KOPT-K1 (cell line): Measurements from ENCODE around the gene RPS6KB2.
"Not testable (repeated sequence)": the region's sequence is repeated elsewhere in the genome, so short reads cannot be mapped to it uniquely, and the experiment has no call there.

Experiments used
- H3K27ac ChIP-seq: fragments of 200-600 bp; sonication (generic); 2 replicates; pipeline ENCODE4 v1.5.1; 2016; ENCODE audit warnings: antibody characterized with exemption, mild to moderate bottlenecking, low read depth, low read length; ENCODE audit not compliant: poor library complexity, severe bottlenecking
- H3K36me3 ChIP-seq: fragments of 200-600 bp; sonication (generic); 2 replicates; pipeline ENCODE4 v1.5.1; 2017; ENCODE audit warnings: antibody characterized with exemption, mild to moderate bottlenecking, low read length, moderate library complexity; ENCODE audit not compliant: insufficient read depth
- H3K9me3 ChIP-seq: fragments of 200-600 bp; sonication (generic); 2 replicates; pipeline ENCODE4 v1.5.1; 2017; ENCODE audit warnings: antibody characterized with exemption, low read length, mild to moderate bottlenecking; ENCODE audit not compliant: insufficient read depth, poor library complexity, severe bottlenecking

RPS6KB2 gene

DNA sequence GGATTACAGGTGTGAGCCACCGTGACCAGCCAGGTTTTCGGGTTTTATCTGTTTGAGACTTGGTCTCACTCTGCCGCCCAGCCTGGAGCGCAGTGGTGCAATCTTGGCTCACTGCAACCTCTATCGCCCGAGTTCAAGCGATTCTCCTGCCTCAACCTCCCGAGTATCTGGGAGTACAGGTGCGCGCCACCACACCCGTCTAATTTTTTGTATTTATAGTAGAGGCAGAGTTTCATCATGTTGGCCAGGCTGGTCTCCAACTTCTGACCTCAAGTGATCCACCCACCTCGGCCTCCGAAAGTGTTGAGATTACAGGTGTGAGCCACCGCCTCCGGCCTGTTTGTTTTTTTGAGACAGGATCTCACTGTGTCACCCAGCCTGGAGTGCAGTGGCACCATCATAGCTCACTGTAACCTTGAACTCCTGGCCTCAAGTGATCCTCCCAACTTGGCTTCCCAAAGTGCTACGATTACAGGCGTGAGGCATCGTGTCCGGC lies 882 bp upstream of the RPS6KB2 start:
- Histone ChIP-seq H3K27ac (peak overlapping the region; percentile 83), H3K36me3 (peaks cover 29% of the 10 kb centered on the region)
- not testable (repeated sequence) for H3K9me3 ChIP-seq

DNA sequence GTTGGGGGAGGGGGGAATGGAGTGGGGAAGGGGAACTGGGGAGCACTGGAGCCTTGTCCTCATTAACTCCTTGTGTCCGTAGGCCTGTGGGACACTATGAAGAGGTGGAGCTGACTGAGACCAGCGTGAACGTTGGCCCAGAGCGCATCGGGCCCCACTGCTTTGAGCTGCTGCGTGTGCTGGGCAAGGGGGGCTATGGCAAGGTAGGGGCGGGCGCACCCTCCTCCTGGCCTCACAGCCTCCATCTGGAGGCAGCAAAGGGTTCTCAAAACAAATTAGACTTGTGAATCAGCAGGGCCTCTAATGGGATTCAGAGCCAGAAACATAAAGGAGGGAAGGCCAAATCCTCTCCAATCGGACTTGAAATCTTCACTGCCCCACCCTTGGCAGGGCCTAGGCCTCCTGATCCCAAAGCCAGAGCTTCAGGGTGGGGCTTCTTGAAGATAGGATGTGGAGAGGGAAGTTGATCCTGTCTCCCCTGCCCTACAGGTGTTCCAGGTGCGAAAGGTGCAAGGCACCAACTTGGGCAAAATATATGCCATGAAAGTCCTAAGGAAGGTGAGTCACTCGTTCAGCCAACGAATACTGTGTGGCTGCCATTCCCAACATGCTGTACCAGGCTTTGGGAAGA lies 859 bp downstream of the RPS6KB2 start:
- Histone ChIP-seq H3K9me3 (no peaks in the 10 kb centered on the region), H3K36me3 (peaks cover 46% of the 10 kb centered on the region), H3K27ac (peak overlapping the region; percentile 83)

DNA sequence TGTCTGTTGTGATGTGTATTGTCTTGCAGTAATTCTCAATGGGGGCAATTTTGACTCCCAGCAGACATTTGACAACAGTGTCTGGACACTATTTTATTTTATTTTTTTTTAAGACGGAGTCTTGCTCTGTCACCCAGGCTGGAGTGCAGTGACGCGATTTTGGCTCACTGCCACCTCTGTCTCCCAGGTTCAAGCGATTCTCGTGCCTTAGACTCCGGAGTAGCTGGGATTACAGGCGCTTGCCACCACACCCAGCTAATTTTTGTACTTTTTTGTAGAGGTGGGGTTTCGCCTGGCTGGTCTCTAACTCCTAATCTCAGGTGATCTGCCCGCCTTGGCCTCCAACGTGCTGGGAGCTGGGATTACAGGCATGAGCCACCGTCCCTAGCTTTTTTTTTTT lies 1.4 kb downstream of the RPS6KB2 start:
- Histone ChIP-seq H3K9me3 (no peaks in the 10 kb centered on the region), H3K27ac (no peak overlapping the region), H3K36me3 (peaks cover 52% of the 10 kb centered on the region)

DNA sequence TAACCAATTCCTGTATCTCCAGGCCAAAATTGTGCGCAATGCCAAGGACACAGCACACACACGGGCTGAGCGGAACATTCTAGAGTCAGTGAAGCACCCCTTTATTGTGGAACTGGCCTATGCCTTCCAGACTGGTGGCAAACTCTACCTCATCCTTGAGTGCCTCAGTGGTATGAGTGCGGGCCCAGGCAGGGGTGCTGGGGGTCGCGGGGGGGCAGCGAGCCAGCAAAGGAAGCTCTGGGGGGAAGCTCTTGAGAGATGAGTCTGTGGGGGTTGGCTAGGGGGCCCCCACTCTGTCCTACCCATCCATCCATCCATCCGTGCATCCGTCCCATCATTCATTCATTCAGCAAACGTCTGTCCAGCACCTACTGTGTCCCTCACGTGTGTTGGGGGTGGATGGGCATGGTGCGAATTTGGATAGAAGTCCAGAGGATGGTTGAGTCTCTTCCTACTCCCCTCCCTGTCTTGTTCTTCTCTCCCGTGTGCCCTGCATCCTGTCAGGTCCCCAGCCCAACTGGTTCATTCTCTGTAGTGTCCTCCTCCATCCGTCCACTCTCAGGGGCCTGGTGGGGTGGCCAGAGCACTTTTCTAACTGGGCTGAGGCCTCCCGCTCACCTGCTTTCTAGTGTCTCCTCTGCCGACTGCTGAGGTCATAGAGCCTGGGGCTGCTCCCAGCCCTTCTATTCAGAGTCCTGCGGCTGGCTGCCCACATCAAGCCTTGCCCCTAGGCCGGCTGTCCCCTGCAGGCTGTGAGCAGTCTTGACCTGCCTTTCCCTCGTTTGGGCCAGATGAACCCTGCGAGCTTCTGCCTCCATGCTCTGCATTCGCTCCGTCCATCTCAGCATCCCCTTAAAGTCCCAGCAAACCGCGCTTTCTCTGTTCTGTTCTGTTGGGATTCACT lies 3.3 kb downstream of the RPS6KB2 start:
- peaks cover 69% of the 10 kb centered on the region for H3K36me3 ChIP-seq
- no peak overlapping the region for H3K27ac ChIP-seq
- no peaks in the 10 kb centered on the region for H3K9me3 ChIP-seq

DNA sequence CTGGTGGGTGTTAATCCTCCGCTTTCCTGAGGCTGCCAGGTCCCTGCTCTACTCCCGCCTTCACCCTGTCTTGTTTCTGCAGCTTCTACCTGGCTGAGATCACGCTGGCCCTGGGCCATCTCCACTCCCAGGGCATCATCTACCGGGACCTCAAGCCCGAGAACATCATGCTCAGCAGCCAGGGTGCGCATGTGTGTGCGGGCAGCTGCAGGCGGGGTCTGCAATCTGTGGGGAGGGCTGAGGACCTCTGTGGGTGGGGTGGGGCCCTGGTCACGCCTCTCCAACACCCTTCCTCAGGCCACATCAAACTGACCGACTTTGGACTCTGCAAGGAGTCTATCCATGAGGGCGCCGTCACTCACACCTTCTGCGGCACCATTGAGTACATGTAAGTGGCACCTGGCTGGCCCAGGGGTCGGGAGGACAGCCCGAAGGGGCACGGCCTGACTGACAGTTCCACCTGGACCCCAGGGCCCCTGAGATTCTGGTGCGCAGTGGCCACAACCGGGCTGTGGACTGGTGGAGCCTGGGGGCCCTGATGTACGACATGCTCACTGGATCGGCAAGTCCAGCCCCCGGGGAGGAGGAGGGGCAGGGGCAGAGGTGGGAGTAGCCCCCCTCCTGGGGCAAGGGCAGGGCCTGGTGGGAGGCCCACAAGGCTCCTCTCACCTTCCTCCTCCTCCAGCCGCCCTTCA lies 4.5 kb downstream of the RPS6KB2 start:
- Histone ChIP-seq H3K9me3 (no peaks in the 10 kb centered on the region), H3K36me3 (peaks cover 69% of the 10 kb centered on the region), H3K27ac (peak overlapping the region; percentile 11)

DNA sequence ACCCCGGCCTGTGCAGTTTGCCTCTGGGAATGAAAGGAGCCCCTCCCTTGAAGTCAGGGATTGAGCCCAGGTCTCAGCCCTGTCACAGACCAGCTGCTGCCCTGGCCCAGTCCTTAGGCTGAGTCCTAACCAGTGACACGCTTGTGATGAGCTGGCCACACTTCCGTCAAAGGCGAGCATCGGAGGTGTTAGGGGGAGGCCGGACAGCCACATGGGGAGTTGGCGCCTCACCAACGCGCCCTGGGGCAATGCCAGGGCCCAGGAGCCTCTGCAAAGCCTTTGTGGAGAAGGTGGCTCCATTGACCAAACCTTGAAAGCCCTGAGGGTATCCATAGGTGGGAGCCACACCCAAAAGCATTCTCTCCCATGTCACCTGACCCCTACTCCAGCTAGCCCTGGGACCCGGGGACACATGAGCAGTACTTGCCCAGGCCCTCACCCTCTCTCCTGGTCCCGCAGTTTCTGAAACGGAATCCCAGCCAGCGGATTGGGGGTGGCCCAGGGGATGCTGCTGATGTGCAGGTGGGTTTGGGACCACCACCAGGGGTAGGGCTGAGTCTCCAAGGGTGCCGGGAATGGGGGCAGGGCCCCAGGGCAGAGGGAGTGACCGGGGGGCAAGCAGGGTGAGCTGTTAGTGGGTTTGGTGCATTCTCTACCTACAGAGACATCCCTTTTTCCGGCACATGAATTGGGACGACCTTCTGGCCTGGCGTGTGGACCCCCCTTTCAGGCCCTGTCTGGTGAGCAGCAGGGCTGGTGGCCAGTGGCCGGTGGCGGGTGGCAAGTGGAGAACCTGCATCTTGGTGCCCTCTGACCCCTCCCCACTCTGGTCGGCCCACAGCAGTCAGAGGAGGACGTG lies 5.5 kb downstream of the RPS6KB2 start:
- H3K36me3 ChIP-seq, result peaks cover 69% of the 10 kb centered on the region
- H3K9me3 ChIP-seq, result no peaks in the 10 kb centered on the region
- peak overlapping the region; percentile 11 for H3K27ac ChIP-seq

DNA sequence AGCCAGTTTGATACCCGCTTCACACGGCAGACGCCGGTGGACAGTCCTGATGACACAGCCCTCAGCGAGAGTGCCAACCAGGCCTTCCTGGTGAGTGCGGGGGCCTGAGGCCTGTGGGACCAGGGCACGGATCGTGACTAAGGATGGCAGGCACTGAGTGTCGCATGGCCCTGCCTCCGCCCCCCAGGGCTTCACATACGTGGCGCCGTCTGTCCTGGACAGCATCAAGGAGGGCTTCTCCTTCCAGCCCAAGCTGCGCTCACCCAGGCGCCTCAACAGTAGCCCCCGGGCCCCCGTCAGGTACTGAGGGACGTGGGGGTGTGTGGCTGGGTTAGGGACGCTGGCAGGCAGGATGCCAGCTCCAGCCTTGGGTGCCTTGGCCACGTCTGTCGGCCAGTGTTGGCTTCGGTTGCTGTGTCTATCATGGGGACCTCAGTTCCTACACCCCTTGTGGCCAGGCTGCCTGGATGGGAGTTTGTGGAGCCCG lies 6.1 kb downstream of the RPS6KB2 start:
- no peak overlapping the region for H3K27ac ChIP-seq
- H3K36me3 ChIP-seq, result peaks cover 67% of the 10 kb centered on the region
- H3K9me3 ChIP-seq, result no peaks in the 10 kb centered on the region

DNA sequence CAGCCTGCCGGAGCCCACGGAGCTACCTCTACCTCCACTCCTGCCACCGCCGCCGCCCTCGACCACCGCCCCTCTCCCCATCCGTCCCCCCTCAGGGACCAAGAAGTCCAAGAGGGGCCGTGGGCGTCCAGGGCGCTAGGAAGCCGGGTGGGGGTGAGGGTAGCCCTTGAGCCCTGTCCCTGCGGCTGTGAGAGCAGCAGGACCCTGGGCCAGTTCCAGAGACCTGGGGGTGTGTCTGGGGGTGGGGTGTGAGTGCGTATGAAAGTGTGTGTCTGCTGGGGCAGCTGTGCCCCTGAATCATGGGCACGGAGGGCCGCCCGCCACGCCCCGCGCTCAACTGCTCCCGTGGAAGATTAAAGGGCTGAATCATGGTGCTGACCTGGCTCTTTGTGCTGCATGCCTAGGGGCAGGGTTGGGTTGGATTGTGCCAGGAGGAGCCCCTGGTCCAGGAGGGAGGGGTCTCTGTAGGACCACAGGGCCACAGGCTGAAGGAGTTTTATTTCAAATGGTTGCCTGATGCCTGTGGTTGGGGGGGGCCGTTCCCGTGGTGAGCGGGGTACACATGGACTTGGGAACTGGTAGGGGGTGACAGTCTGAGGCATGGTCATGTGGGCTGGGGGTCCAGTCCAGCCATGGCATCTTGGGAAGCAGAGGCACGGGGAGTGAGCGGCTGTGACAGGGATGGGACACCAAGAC lies 6.9 kb downstream of the RPS6KB2 start:
- H3K36me3 ChIP-seq, result peaks cover 60% of the 10 kb centered on the region
- H3K9me3 ChIP-seq, result no peaks in the 10 kb centered on the region
- peak overlapping the region; percentile 100 for H3K27ac ChIP-seq

DNA sequence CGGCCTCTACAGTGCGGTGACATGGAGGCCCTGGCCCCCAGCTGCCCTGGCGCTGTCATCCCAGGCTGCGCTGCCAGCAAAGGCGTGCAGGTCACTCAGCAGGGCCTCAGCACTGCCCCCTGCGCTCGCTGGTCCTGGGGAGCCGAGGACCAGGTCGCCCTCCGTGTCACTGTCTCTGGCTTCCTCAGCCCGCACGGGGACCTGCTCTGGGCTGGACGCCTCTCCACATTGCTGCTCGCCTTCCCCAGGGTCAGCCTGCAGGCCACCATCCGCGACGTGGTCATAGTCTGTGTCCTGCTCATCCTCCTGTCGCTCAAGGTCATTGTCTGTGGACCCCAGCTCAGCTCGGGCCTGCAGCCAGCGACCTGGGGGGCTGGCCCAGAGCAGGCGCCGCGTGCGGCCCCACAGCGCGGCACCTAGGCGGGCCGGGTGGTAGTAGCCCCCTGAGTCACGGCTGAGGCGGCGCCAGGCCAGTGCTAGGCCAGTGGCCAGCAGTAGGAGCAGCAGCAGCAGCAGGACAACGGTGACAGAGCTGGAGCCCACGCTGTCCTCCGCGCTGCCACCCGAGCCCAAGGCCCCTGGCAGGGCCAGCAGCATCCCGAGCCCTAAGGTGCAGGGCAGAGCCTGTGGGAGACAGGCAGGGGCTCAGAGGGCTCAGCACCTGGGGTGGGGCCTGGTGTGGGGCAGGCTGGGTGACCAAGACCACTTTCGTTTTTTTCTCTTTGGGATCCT lies 7.6 kb downstream of the RPS6KB2 start:
- Histone ChIP-seq H3K36me3 (peaks cover 54% of the 10 kb centered on the region), H3K9me3 (no peaks in the 10 kb centered on the region), H3K27ac (peak overlapping the region; percentile 100)

DNA sequence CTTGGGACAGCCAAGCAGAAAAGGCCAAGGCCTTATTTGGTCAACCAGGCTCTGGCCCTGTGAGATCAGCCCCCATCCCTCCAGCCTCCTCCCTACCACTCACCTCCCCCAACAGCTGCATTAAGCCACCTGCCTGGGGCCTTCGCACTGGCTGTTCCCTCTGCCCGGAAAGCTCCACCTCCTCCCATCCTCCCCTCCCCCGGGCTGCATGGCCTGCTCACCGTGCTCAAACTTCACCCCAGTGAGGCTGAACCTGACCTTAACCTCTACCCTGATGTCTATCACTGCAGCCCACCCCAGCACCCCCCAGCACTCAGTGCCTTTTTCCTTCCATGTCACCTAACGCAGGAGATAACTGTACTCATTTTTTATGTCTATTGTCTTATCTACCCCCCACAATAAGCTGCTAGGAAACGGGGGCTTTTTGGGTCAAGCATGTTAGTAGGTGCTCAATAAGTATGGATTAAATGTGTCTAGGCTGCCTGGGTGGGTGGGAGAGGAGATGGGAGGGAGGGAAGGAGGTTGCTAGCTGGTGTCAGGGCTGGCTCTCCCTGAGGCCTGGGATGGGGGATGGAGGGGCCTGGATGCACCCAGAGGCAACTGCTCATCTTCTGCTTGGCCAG lies 8.3 kb downstream of the RPS6KB2 start:
- Histone ChIP-seq H3K36me3 (peaks cover 49% of the 10 kb centered on the region), H3K27ac (peak overlapping the region; percentile 100), H3K9me3 (no peaks in the 10 kb centered on the region)

DNA sequence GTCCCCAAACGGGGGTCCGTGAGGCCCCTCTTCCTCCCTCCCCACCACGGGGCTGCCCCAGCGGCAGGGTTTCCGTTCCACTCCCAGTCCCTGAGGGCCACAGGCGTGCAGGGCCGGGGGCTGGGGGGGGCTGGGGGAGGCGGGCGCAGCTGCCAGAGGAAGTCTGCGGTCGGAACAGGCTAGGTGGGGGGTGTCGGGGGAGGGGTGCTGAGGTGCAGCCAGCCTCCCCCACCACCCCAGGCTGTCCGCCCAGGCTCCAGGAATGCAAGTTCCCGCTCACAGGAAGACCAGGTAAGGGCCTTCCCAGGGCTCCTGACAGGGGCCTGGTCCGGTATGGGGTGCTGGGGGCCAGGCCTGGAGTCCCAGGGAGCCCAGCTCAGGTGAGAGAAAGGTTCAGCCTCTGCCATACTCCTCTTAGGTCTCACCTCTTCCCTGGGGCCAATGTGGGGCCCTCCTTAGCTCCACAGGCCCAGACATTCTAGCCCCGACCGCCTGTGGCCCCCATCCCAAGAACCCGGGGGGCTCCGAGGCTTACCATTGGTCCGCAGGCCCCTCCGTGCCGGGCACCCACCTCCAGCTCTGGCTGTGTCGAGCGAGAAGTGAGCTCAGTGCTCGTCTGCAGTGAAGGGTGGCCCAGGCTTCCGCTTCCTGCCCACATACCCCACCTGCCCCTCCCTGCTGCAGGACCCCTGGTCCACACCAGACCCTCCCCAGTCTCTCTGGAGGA lies 9.0 kb downstream of the RPS6KB2 start, which contains the start of gene PTPRCAP:
TSS of gene PTPRCAP (minus strand) at position 601 of the 727 bp plus-strand sequence. CDS start at position 538, 63 bp downstream.
- Histone ChIP-seq H3K9me3 (no peaks in the 10 kb centered on the region), H3K27ac (peak within 1 kb of the TSS; percentile 100), H3K36me3 (peaks cover 42% of the 10 kb centered on the region)

DNA sequence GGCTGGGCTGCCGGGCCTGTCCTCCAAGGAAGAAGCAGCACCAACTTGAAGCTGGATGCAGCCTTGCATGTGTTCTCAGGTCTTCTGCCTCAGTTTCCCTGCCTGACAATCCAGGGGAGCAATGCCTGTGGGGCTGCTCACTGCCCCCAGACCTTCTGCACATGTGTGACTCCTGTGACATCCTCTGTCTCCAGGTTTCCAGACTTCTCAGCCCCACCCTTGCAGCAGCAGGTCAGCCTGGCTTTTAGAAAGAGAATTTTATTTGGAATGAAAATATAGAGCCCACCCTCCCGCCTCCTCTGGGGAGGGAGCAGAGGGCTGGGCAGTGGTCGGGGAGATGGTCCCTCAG lies 9.5 kb downstream of the RPS6KB2 start:
- peak overlapping the region; percentile 100 for H3K27ac ChIP-seq
- H3K9me3 ChIP-seq, result no peaks in the 10 kb centered on the region
- peaks cover 36% of the 10 kb centered on the region for H3K36me3 ChIP-seq
